ENCODE results near the gene CEP295NL.

The CEP295NL gene

DNA sequence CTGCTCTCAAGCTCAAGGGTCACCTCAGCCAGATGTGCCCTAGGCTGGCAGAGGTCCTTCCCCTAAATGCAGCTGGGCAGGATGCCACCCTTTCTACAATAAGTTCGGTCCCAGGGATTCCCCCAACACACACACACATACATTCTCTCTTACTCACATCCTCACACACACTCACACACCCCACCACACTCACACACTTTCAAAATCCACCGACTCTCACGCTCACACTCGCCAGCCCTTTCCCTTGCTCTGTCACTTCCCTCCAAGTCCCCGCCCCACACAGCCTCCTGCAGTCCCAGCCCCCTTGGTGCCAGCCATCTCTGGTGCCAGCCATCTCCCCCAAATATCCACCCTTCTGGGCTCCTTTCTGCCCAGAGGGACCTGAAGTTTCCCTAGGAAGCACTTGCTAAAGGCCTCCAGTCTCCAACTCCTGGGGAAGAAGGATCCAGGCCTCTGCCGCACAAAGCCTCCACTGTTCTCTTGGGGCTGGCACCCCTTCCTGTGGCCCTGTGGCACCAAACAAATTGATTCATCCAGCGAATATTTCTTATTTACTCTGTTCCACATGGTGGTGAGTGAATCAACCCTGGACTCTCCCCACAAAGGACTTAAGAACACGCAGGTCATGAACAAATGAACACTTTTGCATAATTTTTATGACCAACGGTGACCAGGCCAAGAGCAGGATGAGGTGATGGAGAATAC lies 58.5 kb downstream of the CEP295NL start:
- 87 to 92% methylated on average over 6 to 8 of the region's 9 CpGs for WGBS, 2 experiments (ENCODE audit: insufficient coverage in 2 of 2)
- Histone ChIP-seq H3K9me3 (ENCODE audit: control insufficient read depth, low read length) (no peaks in the 10 kb centered on the region), H3K27ac (ENCODE audit: low read depth, low read length, severe bottlenecking) (no peak overlapping the region), H3K4me1 (ENCODE audit: control insufficient read depth, insufficient read depth, low read length, poor library complexity, severe bottlenecking) (no peaks in the 10 kb centered on the region), H3K36me3 (ENCODE audit: control insufficient read depth, insufficient read depth, low read length) (no peaks in the 10 kb centered on the region), H3K4me3 (ENCODE audit: extremely low read depth, insufficient read depth, low read length, poor library complexity, severe bottlenecking) (no peak overlapping the region)

DNA sequence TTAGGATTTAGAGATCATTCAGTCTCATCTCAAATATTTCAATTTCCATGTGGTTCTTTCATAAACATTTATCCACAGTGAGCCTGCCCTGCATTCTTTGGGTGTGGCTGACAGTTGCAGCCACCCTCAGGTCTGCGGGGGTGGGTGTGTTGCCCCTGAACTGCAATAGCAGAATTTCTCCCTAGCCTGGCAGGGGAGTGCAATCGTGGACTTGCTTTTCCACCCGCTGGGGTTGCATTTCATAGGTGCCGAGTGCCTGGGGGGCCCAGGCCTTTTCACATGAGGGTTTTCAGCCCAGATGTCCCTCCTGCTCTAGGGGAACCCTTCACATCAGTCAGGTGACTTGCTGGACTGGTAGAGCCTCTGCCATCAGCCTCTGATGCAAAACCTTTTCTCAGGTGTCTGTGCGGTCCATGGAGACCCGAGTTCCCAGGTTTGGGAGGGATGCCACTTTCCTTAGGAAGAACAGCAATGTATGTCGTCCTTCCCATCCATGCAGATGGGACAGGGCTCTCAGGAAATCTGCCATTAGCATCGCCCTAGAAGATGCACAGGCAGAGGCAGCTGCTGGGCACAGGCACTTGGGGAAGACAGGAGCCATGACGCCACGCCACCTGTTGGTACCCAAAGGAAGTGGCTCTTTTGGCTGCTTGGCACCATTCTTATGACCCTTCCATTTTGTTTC lies 60.0 kb downstream of the CEP295NL start:
- H3K4me3 ChIP-seq (ENCODE audit: extremely low read depth, insufficient read depth, low read length, poor library complexity, severe bottlenecking): no peak overlapping the region
- 65 to 69% methylated on average over 9 to 10 of the region's 10 CpGs for WGBS, 2 experiments (ENCODE audit: insufficient coverage in 2 of 2)
- H3K36me3 ChIP-seq (ENCODE audit: control insufficient read depth, insufficient read depth, low read length): peaks cover 3% of the 10 kb centered on the region
- H3K9me3 ChIP-seq (ENCODE audit: control insufficient read depth, low read length): no peaks in the 10 kb centered on the region
- peaks cover 9% of the 10 kb centered on the region for H3K4me1 ChIP-seq (ENCODE audit: control insufficient read depth, insufficient read depth, low read length, poor library complexity, severe bottlenecking)
- H3K27ac ChIP-seq (ENCODE audit: low read depth, low read length, severe bottlenecking): no peak overlapping the region

DNA sequence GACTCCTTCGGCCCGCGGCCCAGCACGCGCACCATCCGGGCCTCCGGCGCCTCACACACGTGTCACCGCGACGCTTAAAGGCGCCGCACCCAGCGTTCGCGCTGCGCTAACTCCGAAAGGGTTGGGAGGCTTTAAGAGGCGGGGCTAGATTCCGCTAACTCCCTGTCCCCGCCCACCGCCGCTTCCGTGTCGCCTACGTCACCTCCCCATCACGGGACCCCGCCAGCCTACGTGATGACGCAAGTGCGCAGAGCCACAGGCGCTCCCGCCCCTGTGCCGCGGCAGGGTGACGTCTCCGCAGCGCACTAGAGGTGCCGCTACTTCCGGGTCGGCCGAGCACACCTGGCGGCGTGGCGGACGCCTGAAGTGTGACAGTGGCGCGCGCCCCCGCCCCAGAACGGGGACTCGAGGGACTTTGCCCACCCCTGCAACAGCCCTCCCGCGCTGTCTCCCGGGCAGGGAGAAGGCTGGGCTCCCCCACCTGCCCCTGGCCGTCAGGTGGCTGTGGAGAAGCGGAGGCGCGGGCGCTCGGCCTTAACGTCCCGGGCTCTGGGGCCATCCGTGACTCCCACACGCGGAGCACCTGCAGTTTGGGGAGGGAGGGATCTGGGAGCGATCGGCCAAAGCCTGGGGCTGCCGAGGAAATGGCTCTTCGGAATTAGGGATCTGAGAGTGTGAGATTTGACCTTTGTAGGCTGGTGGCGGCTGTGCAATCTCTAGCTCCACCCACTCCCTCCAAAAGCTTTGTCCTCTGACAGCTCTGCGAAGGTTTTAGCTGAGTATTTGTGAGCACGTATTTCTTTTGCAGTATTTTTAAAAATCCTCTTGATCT lies 62.0 kb downstream of the CEP295NL start, which contains the start of gene USP36:
Gene USP36 (minus strand): TSS at position 35 of the 832 bp plus-strand sequence. CDS start 4,451 bp downstream, outside the sequence.
- peaks cover 22% of the 10 kb centered on the region for H3K36me3 ChIP-seq (ENCODE audit: control insufficient read depth, insufficient read depth, low read length)
- no peaks in the 10 kb centered on the region for H3K9me3 ChIP-seq (ENCODE audit: control insufficient read depth, low read length)
- H3K4me1 ChIP-seq (ENCODE audit: control insufficient read depth, insufficient read depth, low read length, poor library complexity, severe bottlenecking): peaks cover 9% of the 10 kb centered on the region
- WGBS, 2 experiments (ENCODE audit: insufficient coverage in 2 of 2): 0% methylated on average over 38 to 54 of the region's 74 CpGs
- H3K27ac ChIP-seq (ENCODE audit: low read depth, low read length, severe bottlenecking): peak within 1 kb of the TSS; percentile 92
- H3K4me3 ChIP-seq (ENCODE audit: extremely low read depth, insufficient read depth, low read length, poor library complexity, severe bottlenecking): peak within 1 kb of the TSS; percentile 83
